Cardiac fibroblast (primary cell): Measurements from ENCODE around the gene CNPY2.
"Not testable (repeated sequence)": the region's sequence is repeated elsewhere in the genome, so short reads cannot be mapped to it uniquely, and the experiment has no call there.

Source experiments
- DNase-seq, 2 donors: peaks; one replicate each; pipeline versions ENCODE4 v3.0.0 to v3.0.0-alpha.2; 2010; ENCODE audit warnings: low read depth in 2 of 2
- H3K4me3 ChIP-seq, 2 donors: replicated peaks in 1 of 2; 1 replicate in 1 of 2; 2 replicates in 1 of 2; pipeline ENCODE4 v1.5.1; 2011; ENCODE audit warnings: low read depth in 2 of 2, low read length in 2 of 2, mild to moderate bottlenecking in 2 of 2, moderate library complexity in 1 of 2
- CTCF ChIP-seq: IDR thresholded peaks from one replicate; pipeline ENCODE4 v1.5.1; 2011; ENCODE audit warnings: low read depth, mild to moderate bottlenecking, low read length, inconsistent platforms

CNPY2 gene

GRCh38 chr12:56266693-56267442 lies 48.9 kb downstream of the CNPY2 start, which contains the start of gene COQ10A:
TSS of gene COQ10A (plus strand) at chr12:56266942. CDS start at chr12:56267119, 177 bp downstream.
- peak within 1 kb of the TSS; percentile 73 for H3K4me3 ChIP-seq
- peak; percentile 79 for TF ChIP-seq CTCF
- peak; percentile 85 for DNase-seq

- peak overlapping the region; percentile 73 for H3K4me3 ChIP-seq
- DNase-seq: not testable (repeated sequence)
Measured at GRCh38 chr12:56266068-56266692, 49.6 kb downstream of the CNPY2 start.

GRCh38 chr12:56262955-56263354 lies 52.8 kb downstream of the CNPY2 start:
- not testable (repeated sequence) for DNase-seq, H3K4me3 ChIP-seq

- no peak for TF ChIP-seq CTCF
- peak; percentile 49 to 82 for DNase-seq
- no peak overlapping the region for H3K4me3 ChIP-seq
Measured at GRCh38 chr12:56261503-56262232, 54.1 kb downstream of the CNPY2 start.

GRCh38 chr12:56260921-56261320 lies 54.9 kb downstream of the CNPY2 start:
- no peak for TF ChIP-seq CTCF
- H3K4me3 ChIP-seq: no peak overlapping the region

GRCh38 chr12:56260380-56260779 lies 55.4 kb downstream of the CNPY2 start:
- TF ChIP-seq CTCF: no peak
- DNase-seq: no peak
- H3K4me3 ChIP-seq: no peak overlapping the region

More at GRCh38 chr12:56260921-56261320, 54.9 kb downstream of the CNPY2 start:
- DNase-seq: no peak
